Stimulated activated CD4-positive, alpha-beta T cell treated with anti-CD3 and anti-CD28 coated beads, Interleukin-1b, Interleukin-23, amount 100 ng/mL, for 24 hours (primary cell): Measurements from ENCODE around the gene SNX12.
A peak's percentile ranks its signal among the peaks of the same experiment; 100 is the strongest.

ENCODE experiments used
- DNase-seq, 4 experiments: peaks; one replicate each; pipeline ENCODE4 v3.0.0-alpha.2; 2020; ENCODE audit warnings: low read depth in 4 of 4, low spot score in 1 of 4

SNX12 gene

DNA sequence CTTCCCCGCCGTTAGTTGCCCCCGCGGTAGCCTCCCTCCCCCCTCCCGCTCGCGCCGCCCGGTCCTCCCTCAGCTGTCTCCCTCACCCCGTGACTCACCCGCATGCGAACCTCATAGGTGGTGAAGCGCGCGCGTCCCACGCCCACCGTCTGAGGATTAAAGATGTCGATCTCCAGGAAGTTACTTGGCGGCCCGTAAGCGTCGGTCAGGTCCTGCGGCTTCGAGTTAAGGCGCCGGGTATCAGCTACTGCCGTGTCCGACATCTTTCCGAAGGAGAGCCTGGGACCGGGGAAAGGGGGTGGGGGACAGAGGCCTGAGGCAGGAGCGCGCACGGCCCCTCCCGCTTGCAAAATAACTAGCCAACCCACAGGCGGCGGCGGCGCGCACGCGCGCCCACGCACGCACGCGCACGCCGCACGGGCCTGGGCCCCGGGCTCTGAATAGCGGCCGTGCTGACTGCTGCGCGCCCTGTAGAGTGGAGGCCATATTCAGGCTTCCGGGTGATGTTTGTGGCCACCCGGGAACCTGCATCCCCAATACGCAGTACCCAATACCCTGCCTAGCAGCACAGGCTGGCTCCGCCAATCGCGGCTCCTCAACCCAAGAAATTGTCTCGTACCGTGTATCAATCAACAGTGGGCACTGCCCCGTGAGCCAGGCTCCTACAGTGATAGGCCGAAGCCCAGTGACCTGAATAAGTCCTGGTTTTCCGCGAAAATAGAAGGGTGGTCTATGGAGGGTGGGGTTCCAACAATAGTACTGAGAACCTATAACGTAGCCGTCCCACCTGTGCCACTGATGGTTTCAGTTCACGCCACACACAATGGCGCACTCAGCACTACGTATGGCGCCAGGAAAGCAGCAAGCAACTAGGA lies at the start of gene SNX12:
Gene SNX12 (minus strand): TSS at position 291 of the 875 bp plus-strand sequence. CDS start 28 bp downstream, at position 263.
- peak; percentile 52 to 79 (median 74) for DNase-seq

DNA sequence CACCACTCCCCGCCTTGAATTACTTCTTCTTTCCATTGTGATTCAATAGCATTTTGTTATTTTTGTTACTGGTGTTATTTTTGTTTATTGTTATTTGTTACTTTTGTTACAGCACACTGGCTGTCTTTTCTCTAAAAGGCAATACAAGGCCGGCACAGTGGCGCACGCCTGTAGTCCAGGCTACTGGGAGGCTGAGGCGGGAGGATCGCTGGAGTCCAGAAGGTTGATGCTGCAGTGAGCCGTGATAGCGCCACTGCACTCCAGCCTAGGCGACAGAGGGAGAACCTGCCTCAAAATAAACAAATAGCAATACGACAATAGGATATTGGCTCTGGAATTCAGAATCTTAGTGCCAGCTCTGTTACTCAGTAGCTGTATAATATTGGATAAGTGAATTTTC lies 49.2 kb upstream of the SNX12 start:
- DNase-seq = no peak

DNA sequence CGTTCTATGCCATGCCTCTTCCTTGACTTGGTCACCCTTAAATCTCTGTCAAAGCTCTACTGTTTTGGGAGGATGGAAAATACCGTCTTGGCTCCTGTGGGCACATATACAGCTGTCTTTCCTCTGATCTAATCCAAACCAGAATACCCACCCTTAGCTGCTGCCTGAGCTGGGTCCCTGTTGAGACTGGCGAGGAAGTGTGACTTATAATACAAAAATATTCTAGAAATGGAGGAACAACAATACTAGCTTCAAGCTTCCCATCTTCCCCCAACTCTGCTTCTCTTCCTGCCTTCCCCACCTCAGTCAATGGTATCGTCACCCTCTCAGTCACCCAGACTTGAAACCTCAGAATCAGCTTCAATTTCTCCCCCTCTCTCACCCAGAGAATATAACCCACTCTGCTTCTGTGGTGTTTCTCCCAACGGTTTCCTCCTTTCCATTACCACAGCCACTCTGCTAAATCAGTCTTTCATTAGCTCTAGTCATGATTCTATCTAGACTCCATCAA lies 43.8 kb upstream of the SNX12 start:
- DNase-seq = no peak

DNA sequence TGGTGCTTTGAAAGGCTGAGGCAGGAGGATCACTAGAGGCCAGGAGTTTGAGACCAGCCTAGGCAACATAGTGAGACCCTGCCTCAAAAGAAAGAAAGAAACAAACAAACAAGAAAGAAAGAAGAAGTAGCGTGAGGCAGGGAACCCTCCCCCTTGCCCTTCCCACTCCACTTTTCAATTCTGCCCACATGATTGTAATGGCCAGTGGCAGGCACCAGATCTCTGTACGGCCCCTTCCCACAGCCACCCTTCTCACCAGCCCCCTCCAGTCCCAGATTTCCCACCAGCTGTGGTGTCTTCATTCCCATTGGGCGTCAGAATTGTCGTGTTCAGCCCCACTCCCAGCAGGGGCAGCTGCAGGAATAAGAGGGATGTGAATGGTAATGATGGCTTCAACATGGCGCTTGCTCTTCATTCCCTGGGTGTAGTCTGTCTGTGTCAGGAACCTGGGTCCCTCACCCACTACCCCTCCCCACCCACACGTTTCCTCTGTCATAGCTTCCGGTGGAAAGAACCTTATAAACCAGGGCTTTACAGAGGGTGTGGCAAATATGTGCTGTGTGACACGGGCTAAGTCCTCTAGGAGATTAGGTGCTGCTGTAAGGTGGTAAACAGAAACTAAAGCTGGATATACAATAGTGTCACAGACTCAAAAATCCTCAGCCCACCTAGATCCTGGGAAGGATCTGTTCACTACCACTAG lies 43.2 kb upstream of the SNX12 start, which contains the start of gene IL2RG:
Gene IL2RG (minus strand): TSS at position 437 of the 703 bp plus-strand sequence. CDS start 38 bp downstream, at position 399.
- DNase-seq = peak; percentile 30 to 61 (median 48)

DNA sequence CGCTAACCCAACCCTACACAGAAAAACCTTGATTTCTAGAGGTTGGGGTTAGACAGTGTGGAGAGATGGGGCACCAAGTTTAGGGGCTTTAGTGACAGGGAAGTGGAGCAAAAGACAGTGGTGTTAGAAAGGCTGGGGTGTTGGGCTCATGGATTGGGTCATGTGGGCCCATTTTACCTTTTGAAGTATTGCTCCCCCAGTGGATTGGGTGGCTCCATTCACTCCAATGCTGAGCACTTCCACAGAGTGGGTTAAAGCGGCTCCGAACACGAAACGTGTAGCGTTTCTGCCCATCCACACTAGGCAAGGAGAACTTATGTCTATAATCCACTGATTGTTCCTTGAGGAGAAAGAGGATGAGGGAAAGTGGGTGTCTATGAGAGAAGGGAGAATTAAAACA lies 40.9 kb upstream of the SNX12 start:
- DNase-seq = no peak

DNA sequence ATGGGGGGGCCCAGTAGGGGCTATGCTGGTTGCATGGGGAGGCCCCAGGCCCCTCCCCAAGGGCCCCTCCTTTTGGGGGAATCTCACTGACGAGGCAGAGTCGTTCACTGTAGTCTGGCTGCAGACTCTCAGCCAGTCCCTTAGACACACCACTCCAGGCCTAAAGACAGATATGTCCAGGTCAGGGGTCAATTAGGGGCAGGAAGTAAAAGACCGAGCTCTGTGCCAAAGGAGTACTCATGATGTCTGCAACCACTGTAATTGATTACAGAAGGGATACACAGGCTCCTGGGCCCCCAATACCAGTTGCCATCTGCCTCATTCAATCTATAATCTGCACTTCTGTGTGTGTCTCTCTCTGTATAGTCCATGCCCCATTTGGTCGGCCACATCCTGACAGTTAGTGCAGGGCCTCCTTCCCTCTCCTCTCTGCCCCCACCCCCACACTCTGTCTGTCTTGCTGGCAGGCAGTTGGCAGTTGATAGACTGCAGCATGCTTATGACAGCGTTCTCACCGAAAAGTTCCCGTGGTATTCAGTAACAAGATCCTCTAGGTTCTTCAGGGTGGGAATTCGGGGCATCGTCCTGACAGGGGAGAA lies 39.7 kb upstream of the SNX12 start:
- DNase-seq = no peak

DNA sequence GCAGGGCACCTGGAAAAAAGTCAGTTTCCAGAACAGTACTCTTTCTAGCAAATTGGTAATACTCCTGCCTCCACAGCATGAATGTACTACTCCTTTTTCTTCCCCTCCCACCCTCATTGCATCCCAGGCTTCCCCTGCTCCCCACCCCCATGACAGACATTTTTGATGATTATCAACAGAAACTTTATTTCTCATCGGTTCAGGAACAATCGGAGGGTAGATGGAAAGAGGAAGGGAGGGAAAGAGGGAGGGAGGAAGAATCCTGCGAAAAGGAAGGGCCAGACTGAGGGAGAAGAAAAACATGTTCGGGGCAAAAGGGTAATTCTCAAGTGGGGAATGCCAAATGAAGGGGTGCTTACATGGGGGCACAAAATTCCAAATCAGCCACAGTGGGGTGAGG lies 39.1 kb upstream of the SNX12 start:
- DNase-seq = no peak

DNA sequence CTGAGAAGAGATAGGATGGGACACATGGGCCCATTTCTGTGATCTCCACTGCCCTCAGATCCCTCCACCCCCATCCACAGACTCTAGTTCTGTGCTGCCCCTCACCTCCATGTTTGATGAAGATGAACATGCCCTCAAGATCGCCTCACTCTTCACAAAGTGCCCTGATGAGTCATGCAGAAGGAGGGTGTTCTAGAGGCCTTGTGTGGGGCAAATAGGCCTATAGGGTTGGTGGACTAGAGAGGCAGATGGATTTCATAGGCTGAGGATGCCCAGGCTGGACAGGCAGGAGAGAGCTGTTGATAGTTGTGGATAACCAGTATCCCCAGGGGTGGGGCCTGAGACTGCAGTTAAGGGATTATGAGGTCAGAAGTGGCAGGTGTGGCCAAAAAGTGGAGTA lies 38.3 kb upstream of the SNX12 start, which contains the start of gene CXorf65:
Gene CXorf65 (minus strand): TSS at position 314 of the 400 bp plus-strand sequence. CDS start 184 bp downstream, at position 130.
- DNase-seq = no peak

DNA sequence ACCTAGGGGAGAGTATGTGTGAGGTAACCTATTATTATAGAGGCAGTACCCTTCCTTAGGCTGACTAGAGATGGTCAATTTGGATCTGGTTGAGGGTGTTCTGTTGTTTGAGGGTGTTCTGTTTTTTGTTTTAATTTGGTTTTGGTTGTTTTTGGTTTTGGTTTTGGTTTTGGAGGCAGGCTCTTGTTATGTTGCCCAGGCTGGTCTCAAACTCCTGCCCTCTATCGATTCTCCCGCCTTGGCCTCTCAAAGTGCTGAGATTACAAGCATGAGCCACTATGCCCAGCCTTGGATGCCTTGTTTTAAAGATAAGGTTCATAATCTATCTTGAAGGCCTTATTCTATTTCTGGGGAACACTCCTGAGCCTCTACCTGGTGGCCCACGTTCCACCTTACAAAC lies 37.5 kb upstream of the SNX12 start:
- no peak for DNase-seq

DNA sequence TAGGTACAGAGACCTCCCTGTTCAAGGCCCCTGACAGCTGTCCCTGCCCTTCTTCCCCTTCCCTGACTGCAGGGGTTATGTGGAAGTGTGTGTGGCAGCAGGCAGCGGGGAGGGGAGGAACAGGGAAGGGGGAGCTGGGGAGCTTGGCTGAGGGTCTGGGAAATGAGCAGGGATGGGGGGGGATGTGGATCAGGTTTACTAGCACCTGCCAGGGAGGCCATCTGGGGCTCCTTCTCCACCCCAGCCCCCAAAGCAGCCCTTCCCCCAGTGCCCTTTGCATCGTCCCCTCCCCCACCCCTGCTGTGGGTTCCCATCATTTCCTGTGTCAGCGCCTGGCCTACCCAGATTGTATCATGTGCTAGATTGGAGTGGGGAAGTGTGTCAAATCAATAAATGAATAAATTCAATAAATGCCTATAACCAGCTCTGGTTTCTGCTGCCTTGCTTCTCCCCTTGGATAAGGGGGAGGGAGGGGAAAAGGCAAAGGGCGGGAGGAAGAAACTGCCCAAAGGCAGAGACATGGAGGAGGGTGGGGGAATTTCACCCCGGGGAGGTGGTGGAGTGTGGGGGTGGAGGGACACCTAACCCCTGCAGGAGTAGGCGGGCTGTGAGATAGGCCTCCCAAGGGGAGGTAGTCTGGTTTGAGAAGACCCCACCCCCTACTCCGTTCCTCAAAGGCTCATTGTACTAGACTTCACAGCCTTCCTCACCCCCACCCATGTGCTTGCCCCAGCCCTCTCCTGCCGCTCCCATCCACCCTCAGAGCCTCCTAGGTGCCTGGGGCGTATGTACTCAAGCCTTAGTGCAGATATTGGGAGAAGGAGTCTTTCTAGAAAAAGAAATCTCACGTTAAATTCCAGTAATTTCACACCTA lies 35.2 kb upstream of the SNX12 start:
- DNase-seq = no peak

DNA sequence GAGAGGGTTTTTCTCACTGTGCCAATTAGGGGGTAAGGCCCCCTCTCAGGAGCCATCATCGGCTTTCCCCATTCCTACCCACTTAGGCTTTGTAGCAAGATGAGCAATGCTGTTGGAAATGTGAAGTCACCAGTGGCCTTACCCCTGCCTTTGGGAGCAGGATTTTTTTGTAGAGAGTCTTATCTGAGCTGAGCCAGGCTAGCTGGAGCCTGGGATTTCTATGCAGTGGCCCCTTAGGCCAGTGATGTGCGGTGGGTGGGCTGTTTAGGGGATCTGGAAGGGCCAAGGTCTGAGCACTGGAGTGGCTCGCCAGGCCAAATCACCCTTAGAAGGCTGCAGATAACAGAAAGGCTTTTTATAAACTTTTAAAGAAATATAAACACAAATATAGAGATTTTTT lies 34.2 kb upstream of the SNX12 start:
- DNase-seq = no peak

DNA sequence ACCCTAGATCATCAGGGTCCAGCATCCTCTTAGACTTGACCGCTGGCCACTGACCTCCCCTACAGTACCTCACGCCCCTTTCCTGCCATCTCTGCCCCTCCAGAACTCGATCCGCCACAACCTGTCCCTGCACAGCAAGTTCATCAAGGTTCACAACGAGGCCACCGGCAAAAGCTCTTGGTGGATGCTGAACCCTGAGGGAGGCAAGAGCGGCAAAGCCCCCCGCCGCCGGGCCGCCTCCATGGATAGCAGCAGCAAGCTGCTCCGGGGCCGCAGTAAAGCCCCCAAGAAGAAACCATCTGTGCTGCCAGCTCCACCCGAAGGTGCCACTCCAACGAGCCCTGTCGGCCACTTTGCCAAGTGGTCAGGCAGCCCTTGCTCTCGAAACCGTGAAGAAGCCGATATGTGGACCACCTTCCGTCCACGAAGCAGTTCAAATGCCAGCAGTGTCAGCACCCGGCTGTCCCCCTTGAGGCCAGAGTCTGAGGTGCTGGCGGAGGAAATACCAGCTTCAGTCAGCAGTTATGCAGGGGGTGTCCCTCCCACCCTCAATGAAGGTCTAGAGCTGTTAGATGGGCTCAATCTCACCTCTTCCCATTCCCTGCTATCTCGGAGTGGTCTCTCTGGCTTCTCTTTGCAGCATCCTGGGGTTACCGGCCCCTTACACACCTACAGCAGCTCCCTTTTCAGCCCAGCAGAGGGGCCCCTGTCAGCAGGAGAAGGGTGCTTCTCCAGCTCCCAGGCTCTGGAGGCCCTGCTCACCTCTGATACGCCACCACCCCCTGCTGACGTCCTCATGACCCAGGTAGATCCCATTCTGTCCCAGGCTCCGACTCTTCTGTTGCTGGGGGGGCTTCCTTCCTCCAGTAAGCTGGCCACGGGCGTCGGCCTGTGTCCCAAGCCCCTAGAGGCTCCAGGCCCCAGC lies 32.7 kb upstream of the SNX12 start:
- no peak for DNase-seq

DNA sequence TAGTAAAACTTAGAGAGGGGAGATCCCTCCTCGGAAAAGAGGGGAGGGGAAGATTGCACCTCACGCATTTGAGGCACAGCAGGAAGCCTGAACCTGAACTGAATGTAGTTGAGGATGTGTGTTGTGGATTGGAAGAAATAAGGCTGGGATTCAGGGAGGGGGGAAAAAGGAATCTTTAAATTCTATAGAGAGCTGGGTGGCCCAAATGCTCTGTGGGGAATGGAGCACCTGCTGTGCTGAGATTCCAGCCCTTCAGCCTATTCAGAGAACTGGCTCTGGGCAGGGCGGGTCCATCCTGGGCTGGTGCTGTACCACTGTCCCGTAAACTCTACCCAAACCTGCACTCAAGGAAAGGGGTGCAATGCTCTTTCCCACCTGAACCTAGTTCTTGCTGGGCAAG lies 31.6 kb upstream of the SNX12 start:
- no peak for DNase-seq

DNA sequence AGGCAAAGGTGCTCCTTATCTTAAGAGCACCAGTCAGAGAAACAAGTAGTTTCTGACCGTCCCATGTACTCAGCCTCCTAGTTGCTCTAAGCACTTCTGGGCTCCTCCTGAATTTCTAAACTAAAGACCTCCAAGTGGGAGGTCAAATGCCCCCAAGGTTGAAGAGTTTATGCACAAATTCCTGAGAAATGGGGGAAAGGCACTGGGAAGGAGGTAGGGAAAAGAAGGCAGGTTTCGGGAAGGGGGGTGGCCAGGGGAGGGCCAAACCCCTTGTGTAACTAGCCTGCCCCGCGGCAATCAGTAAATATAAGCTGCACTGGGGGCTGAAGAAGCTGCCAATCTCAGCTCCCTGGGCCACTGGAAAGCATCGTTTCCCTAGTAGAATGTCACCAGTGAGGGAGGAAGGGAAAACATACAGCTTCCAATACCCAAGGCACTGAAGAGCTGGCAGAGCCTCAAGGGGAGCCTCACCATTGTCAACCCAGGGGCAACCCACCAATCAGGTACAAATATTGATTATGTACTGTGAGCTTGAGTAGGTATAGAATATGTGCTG lies 30.9 kb upstream of the SNX12 start:
- DNase-seq = no peak

DNA sequence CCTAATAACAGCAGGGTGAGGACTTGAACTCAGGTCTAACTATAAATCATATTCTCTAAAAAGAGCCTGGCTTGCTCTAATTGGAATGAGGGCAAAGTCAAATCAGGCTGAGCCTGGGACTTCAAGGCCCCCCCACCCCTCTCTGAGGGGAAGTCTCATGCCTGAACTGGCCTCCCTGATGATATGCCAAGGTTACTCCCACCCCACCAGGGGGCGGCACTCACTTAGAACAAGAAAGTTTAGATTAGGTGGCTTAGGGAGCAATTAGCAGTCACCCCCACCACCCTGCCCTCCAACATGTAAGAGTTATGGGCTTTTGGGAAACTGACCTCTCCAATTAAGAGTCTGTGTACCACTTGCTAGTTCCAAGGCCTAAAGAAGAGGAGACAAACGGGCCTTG lies 30.2 kb upstream of the SNX12 start:
- peak; percentile 31 to 54 (median 46) for DNase-seq

DNA sequence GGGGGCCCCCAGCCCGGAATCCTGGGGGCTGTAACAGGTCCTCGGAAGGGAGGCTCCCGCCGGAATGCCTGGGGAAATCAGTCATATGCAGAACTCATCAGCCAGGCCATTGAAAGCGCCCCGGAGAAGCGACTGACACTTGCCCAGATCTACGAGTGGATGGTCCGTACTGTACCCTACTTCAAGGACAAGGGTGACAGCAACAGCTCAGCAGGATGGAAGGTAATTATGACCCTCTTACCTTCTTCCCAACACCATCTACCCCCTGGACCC lies 28.6 kb upstream of the SNX12 start:
- DNase-seq = no peak

DNA sequence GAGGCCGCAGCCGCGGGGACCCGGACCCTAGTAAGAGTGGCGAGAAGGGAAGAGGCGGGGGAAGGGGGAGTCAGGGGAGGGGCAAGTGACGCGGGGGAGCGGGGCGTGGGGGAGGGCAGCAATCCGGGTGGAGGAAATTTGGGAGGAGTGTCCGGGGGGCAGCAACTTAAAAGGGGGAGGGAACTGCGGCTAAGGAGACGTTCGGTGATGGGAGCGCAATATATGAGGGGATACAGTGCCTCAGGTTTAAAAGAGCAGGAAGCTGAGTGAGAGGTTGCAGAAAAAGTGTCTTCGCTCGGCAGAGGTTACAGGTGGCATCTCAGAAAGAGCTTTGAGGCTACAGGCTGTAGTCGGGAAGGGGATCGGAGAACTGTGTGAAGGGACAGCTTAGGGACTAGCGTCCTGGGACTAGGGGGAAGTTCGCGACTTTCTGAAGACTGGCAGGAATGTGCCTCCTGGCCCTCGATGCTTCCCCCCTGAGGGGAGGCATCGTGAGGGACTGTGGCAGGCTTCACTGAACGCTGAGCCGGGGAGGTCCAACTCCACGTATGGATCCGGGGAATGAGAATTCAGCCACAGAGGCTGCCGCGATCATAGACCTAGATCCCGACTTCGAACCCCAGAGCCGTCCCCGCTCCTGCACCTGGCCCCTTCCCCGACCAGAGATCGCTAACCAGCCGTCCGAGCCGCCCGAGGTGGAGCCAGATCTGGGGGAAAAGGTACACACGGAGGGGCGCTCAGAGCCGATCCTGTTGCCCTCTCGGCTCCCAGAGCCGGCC lies 28.0 kb upstream of the SNX12 start:
- peak in 1 of 4 experiments; percentile 48 for DNase-seq

DNA sequence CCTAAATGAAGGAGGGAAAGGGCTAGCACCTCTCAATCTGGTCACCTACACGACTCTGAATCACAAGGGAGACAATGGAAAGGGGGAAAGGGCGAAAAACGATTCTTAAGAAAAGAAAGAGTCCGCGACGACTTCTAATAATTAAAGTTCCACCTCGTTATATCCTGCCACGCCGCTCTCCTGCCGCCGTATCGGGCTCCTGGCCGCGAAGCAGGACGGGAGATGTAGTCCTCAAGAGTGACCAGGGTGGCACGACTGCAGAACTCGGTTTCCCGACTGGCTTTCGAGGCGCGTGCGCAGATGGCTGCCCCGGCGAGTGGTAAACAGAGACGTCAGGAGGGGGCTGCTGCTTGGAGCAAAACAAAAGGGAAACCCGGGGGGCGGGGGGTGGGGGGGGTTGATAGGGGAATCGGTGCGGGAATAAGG lies 27.4 kb upstream of the SNX12 start, which contains the start of gene FOXO4:
Gene FOXO4 (plus strand): TSS at position 297 of the 426 bp plus-strand sequence. CDS start 678 bp downstream, outside the sequence.
- peak; percentile 60 to 81 (median 74) for DNase-seq
